Activated naive CD4-positive, alpha-beta T cell treated with anti-CD3 and anti-CD28 coated beads, Interleukin-2, amount 50 U/mL, for 72 hours (primary cell): ENCODE data around the gene LRBA. TPM values are rescaled to one million over a fixed set of nuclear protein-coding genes. Genes with fewer than 3 reads are reported as not detected.
A peak's percentile ranks its signal among the peaks of the same experiment; 100 is the strongest.
"Not testable (repeated sequence)": the region's sequence is repeated elsewhere in the genome, so short reads cannot be mapped to it uniquely, and the experiment has no call there.

Experiments used
- ATAC-seq, 2 donors: fragments of 150-1000 bp; cut with Tn5 transposase; 2 replicates each; pipeline ENCODE4 v1.10.0; 2021; ENCODE audit warnings: mild to moderate bottlenecking in 2 of 2, moderate library complexity in 2 of 2
- DNase-seq, 2 donors: peaks; one replicate each; pipeline ENCODE4 v3.0.0; 2021 to 2022; ENCODE audit warnings: low spot score in 2 of 2
- H3K27ac Mint-ChIP-seq, 2 donors: one replicate each; pipeline ENCODE4 v1.8.0; 2022; ENCODE audit warnings: mild to moderate bottlenecking in 2 of 2, mixed read lengths in 2 of 2
- H3K36me3 Mint-ChIP-seq, 2 donors: one replicate each; pipeline ENCODE4 v1.8.0; 2022; ENCODE audit warnings: mixed read lengths in 2 of 2
- H3K9me3 Mint-ChIP-seq, 2 donors: one replicate each; pipeline ENCODE4 v1.8.0; 2022; ENCODE audit warnings: mixed read lengths in 2 of 2
- total RNA-seq, 2 donors: library from RNA; stranded (reverse); gene quantifications; one replicate each; pipeline ENCODE4 v1.2.3, GENCODE V29; 2022

The LRBA gene
- total RNA-seq, 2 donors from 2014 or later, result 72.0 to 77.9 TPM

DNA sequence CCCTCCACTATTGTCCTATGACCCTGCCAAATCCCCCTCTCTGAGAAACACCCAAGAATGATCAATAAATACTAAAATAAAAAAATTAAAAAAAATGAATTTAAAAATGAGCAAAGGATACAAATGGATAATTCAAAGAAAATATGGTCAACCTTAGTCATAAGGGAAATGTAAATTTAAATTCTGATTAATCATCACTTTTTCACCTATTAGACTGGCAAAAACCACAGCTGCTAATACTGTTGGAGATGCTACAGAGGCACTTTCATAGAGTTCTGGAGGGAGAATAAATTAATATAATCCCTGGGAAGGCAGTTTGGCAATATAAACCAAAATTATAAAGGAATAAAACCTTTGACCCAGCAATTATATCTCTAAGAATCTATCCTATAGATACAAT, 50.3 kb downstream of the LRBA start:
- Mint-ChIP-seq H3K9me3 (peaks cover 0 to 12% of the 10 kb centered on the region in 2 donors), H3K27ac (no peak overlapping the region), H3K36me3 (peaks cover 0 to 14% of the 10 kb centered on the region in 2 donors)
- no peak for ATAC-seq
- no peak for DNase-seq

DNA sequence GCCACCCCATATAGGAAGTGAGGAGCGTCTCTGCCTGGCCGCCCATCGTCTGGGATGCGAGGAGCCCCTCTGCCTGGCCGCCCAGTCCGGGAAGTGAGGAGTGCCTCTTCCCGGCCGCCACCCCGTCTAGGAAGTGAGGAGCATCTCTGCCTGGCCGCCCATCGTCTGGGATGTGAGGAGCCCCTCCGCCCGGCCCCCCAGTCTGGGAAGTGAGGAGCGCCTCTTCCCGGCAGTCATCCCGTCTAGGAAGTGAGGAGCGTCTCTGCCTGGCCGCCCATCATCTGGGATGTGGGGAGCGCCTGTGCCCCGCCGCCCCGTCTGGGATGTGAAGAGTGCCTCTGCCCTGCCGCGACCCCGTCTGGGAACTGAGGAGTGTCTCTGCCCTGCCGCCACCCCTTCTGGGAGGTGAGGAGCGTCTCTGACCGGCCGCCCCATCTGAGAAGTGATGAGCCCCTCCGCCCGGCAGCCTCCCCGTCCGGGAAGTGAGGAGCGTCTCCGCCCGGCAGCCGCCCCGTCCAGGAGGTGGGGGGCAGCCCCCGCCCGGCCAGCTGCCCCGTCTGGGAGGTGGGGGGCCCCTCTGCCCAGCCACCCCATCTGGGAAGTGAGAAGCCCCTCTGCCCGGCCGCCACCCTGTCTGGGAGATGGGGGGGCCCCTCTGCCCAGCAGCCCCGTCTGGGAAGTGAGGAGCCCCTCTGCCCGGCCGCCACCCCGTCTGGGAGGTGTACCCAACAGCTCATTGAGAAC, 51.3 kb downstream of the LRBA start:
- H3K27ac Mint-ChIP-seq, result peak overlapping the region in 1 of 2 donors; percentile 69
- peaks cover 5 to 18% of the 10 kb centered on the region in 2 donors for H3K36me3 Mint-ChIP-seq
- peaks cover 4 to 15% of the 10 kb centered on the region in 2 donors for H3K9me3 Mint-ChIP-seq
- not testable (repeated sequence) for DNase-seq, ATAC-seq

DNA sequence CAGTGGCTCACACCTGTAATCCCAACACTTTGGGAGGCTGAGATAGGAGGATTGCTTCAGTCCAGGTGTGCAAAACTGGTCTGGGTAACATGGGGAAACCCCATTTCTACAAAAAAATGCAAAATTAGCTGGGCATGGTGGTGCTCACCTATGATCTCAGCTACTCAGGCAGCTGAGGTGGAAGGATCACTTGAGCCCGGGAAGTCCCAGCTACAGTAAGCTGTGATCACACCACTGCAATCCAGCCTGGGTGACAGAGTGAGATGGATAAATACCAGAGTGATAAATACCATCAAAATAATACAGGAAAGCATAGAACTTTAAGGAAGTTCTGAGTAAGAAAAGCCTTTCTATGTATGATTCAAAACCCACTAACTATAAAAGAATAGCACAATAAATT, 52.8 kb downstream of the LRBA start:
- Mint-ChIP-seq H3K27ac (peak overlapping the region in 1 of 2 donors; percentile 14), H3K9me3 (peaks cover 8 to 15% of the 10 kb centered on the region in 2 donors), H3K36me3 (peaks cover 20 to 25% of the 10 kb centered on the region in 2 donors)
- no peak for DNase-seq
- peak; percentile 81 to 98 for ATAC-seq

DNA sequence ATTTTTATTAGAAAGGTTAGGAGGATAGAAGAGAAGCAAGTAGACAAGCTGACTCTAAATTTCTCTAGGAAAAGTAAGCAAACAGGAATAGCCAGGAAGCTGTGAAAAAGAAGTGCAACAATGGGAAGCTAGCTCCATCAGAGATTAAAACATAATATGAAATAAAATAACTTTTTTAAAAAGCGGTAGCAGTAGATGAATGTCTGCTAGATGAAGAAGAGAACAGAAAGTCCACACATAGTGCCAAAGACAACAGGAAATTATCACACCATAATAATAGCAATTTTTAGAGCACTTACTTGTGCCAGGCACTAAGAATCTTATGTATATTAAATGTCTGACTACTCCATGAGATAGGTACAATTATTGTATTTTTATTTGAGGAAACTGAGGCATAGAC, 53.5 kb downstream of the LRBA start:
- Mint-ChIP-seq H3K9me3 (peaks cover 8 to 12% of the 10 kb centered on the region in 2 donors), H3K27ac (no peak overlapping the region), H3K36me3 (peaks cover 22 to 26% of the 10 kb centered on the region in 2 donors)
- DNase-seq (no peak), ATAC-seq (no peak)

DNA sequence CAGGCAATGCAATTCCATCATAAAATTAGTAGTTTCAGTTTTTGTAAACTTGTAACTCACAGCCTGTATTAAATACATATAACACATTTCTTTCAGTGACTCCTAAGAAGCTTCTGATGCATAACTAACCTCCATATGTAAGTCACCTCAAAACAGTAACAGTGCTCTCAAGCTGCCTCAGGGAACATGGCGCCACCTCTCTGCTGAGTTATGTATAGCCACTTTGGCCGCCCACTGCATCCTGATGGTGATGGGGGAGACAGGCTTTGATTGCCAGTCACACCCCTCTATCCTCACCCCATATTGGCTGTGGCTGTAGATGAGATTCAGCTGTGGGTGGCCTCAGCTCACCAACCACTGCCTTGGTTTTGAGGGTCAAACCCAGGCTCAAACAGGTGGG, 54.3 kb downstream of the LRBA start:
- H3K9me3 Mint-ChIP-seq, result peaks cover 8 to 10% of the 10 kb centered on the region in 2 donors
- no peak overlapping the region for H3K27ac Mint-ChIP-seq
- peaks cover 28 to 29% of the 10 kb centered on the region in 2 donors for H3K36me3 Mint-ChIP-seq
- peak; percentile 29 to 71 for ATAC-seq
- no peak for DNase-seq

DNA sequence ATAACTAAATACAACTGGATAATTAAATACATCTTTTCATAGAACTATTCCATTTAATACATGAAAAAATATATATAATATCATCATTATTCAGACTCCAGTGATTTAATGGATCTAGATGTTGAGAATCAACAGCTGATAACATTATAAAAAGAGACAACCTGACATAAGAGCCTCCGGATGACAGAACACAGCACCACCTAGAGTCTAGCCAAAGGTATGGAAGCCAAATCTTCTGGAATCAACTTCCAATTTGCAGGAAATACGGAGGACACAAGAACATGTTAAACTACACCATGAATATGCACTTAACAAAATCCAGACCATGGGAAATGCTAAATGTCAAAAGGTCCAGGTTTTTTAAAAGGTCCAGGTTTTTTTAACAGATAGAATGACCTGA, 55.0 kb downstream of the LRBA start:
- Mint-ChIP-seq H3K9me3 (peaks cover 6 to 8% of the 10 kb centered on the region in 2 donors), H3K36me3 (peaks cover 26 to 29% of the 10 kb centered on the region in 2 donors), H3K27ac (no peak overlapping the region)
- ATAC-seq, result no peak
- no peak for DNase-seq

DNA sequence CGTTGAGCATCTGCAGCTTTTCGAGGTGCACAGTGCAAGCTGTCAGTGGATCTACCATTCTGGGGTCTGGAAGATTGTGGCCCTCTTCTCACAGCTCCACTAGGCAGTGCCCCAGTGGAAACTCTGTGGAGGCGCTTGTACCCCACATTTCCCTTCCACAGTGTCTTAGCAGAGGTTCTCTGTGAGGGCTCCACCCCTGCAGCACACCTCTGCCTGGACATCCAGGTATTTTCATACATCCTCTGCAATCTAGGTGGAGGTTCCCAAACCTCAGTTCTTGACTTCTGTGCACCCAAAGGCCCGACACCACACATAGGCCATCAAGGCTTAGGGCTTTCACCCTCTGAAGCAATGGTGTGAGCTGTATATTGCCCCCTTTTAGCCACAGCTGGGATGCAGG, 57.1 kb downstream of the LRBA start:
- peak overlapping the region in 1 of 2 donors; percentile 34 for H3K27ac Mint-ChIP-seq
- H3K36me3 Mint-ChIP-seq, result peaks cover 30 to 33% of the 10 kb centered on the region in 2 donors
- not testable (repeated sequence) for ATAC-seq, H3K9me3 Mint-ChIP-seq, DNase-seq

DNA sequence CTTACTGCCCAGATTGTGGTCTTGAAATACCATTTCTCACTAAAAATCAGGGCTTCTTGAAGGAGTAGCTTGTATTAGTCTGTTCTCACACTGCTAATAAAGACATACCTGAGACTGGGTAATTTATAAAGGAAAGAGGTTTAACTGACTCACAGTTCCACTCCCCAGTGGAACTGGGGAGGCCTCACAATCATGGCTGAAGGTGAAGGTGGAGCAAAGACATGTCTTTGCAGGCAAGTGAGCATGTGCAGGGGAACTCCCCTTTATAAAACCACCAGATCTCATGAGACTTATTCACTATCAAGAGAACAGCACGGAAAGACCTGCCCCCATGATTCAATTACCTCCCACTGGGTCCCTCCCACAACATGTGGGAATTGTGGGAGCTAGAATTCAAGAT, 58.0 kb downstream of the LRBA start:
- H3K36me3 Mint-ChIP-seq, result peaks cover 30 to 33% of the 10 kb centered on the region in 2 donors
- not testable (repeated sequence) for H3K9me3 Mint-ChIP-seq, DNase-seq
- ATAC-seq, result peak in 1 of 2 donors; percentile 79
- H3K27ac Mint-ChIP-seq, result peak overlapping the region in 1 of 2 donors; percentile 34

DNA sequence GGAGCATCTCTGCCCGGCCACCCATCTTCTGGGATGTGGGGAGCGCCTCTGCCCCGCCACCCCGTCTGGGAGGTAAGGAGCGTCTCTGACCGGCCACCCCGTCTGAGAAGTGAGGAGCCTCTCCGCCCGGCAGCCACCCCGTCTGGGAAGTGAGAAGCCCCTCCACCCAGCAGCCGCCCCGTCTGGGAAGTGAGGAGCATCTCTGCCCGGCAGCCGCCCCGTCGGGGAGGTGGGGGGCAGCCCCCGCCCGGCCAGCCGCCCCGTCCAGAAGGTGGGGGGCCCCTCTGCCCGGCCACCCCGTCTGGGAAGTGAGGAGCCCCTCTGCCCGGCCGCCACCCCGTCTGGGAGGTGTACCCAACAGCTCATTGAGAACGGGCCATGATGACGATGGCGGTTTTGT, 61.2 kb downstream of the LRBA start:
- ATAC-seq, result not testable (repeated sequence)

DNA sequence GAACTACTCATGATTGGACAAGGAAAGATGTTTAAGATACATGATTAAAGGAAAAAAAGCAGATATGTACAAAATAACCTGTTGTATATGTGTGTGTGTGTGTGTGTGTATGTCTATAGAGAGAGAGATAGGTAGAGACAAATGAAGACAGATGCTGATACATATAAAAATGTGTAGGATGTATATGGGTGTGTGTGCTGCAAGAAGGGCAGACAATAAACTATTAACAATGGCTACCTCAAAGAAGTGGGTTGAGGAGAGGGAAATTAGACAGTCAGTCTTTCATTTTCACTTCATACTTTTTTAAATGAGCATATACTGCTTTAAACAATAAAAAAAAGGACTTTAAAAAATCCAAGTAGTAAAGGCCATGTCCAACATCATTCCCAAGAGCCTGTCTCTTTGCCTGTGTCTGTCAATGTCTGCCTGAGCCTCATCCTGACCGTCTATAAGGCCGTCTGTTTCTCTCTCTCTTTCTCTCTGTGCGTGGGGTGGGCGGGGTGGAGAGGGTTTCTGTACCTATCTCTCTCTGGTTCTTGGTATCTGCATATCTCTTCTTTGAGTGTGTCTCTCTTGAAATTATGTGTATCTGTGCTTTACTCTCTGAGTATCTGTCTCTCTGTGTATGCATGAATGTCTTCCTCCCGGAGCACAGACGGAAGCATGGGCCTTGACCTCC, 62.8 kb downstream of the LRBA start:
- peak in 1 of 2 donors; percentile 30 for ATAC-seq
- Mint-ChIP-seq H3K9me3 (no peaks in the 10 kb centered on the region), H3K27ac (no peak overlapping the region), H3K36me3 (peaks cover 13 to 16% of the 10 kb centered on the region in 2 donors)
- DNase-seq, result no peak

More for the DNA sequence above, 61.2 kb downstream of the LRBA start:
- not testable (repeated sequence) for DNase-seq, H3K9me3 Mint-ChIP-seq, H3K27ac Mint-ChIP-seq
- peaks cover 27 to 29% of the 10 kb centered on the region in 2 donors for H3K36me3 Mint-ChIP-seq

DNA sequence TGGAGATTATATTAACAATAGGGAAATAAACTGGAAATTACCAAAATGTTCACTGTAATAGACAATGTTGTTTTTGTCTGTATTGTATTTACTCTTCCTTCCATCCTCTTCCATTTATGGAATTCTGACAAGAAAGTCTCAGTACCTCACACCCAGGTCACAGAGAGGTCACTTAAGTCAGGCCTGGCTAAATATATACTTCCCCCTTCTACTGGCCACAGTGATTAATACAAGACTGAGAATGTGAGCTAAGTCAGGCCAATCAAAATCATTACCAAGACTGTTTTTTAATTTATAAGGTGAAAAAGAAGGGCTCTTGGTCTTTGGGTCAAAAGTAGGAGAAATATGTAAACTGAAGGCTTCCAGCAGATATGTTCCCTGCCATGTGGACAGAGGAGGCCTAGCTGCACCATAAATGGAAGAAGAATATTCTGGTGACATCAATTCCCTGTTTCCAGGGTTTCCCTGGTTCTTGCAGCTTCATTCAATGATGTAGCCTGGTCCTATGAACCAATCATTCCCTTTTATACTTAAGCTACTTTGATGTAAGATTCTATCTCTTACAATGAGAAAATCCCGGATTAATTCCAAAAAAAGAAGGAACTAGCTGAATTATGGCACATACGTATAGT, 64.3 kb downstream of the LRBA start:
- H3K36me3 Mint-ChIP-seq, result peaks cover 5 to 6% of the 10 kb centered on the region in 2 donors
- no peak for ATAC-seq
- H3K27ac Mint-ChIP-seq, result no peak overlapping the region
- H3K9me3 Mint-ChIP-seq, result no peaks in the 10 kb centered on the region
- DNase-seq, result no peak

DNA sequence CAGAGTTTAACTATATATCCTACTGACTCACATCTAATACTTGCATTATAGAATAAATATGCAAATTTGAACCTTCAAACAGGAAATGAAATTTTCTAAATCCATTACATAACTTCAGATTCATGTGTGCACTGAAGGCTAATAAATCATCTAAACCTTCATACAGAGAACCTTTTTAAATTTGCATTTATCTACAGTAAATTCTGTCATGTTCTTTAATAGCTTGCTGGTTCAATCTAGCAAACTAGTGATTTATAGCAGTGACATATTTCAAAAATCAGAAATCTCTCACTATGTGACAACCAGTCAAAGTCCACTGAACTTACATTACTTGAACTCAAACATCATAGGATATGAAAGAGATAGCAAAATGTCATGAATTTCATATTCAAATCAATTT, 65.1 kb downstream of the LRBA start:
- H3K36me3 Mint-ChIP-seq, result peaks cover 2% of the 10 kb centered on the region in 2 donors
- H3K9me3 Mint-ChIP-seq, result no peaks in the 10 kb centered on the region
- DNase-seq, result no peak
- no peak for ATAC-seq
- no peak overlapping the region for H3K27ac Mint-ChIP-seq

DNA sequence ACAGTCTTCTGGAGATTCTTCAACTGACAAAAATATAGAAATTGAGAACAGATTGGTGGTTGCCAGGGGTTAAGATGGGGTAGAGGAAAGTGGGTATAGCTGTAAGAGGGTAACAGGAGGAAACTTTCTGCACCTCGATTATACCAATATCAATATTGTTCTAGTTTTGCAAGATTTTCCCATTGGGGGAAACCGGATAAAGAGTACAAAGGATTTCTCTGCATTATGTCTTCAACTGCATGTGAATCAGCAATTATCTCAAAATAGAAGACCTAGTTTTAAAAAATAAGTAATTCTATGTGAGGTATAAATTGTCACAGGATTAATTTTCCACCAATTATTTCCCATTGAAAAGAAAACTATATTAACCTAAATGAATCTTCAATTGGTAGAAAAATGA, 65.7 kb downstream of the LRBA start:
- no peaks in the 10 kb centered on the region for H3K9me3 Mint-ChIP-seq
- ATAC-seq (no peak), DNase-seq (no peak)
- no peak overlapping the region for H3K27ac Mint-ChIP-seq
- no peaks in the 10 kb centered on the region for H3K36me3 Mint-ChIP-seq

DNA sequence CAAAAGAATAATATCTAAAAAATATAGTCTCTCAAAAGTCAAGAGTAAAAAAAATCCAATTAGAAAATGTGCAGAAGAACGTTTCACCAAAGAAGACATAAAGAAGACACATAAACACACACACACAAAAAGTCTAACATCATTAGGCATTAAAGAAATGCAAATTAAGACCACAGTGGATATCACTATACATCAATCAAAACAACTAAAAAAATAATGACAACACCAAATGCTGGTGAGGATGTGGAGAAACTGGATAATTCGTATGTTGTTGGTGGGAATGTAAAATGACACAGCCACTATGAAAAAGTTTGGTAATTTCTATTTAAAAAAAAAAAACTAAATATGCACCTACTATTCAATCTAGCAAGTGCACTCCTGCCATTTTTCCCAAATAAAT, 66.4 kb downstream of the LRBA start:
- DNase-seq (no peak), ATAC-seq (no peak)
- Mint-ChIP-seq H3K27ac (no peak overlapping the region), H3K9me3 (no peaks in the 10 kb centered on the region), H3K36me3 (no peaks in the 10 kb centered on the region)

DNA sequence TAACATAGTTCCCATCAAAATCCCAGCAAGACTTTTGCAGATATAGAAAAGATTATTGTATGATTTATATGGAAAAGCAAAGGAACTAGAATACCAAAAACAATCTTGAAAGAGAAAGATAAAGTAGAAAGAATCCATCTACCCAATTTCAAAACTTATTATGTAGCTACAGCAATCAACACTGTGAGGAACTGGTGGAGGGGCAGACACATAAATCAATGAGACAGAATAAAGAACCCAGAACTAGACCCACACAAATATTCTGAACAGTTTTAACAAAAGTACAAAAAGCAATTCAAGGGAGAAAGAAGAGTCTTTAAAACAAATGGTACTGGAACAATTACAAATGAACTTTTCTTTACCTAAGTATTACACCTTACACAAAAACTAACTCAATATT, 67.0 kb downstream of the LRBA start:
- no peaks in the 10 kb centered on the region for H3K36me3 Mint-ChIP-seq
- no peak overlapping the region for H3K27ac Mint-ChIP-seq
- DNase-seq, result no peak
- no peaks in the 10 kb centered on the region for H3K9me3 Mint-ChIP-seq
- no peak for ATAC-seq

DNA sequence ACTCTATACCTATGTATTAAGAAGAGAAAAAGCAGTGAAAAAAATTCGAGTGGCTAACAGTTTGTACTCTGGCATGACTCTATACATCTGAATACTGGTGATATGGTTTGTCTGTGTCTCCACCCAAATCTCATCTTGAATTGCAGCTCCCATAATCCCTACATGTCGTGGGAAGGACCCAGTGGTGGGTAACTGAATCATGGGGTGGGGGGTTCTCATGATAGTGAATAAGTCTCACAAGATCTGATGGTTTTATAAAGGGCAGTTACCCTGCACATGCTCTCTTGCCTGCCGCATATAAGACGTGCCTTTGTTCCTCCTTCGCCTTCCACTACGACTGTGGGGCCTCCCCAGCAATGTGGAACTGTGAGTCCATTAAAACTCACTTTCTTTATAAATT, 70.4 kb downstream of the LRBA start:
- H3K27ac Mint-ChIP-seq, result no peak overlapping the region
- no peak for ATAC-seq
- no peak for DNase-seq
- no peaks in the 10 kb centered on the region for H3K9me3 Mint-ChIP-seq
- peaks cover 0 to 6% of the 10 kb centered on the region in 2 donors for H3K36me3 Mint-ChIP-seq

DNA sequence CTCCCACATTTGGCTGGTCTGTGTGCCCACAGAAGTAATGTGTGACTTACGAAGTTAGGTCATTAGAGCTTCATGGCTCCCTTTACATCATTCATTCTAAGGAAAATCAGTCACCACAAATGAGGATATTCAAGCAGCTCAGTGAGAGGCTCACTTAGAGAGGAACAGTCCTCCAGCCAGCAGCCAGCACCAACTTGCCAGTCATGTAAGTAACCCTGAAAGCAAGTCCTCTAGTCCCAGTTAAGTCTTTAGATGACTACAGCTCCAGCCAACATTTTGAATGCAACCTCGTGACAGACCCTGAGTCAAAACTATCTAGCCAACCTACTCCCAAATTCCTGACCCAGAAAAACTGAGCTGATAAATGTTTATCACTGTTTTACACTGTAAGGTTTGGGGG, 71.3 kb downstream of the LRBA start:
- H3K36me3 Mint-ChIP-seq, result peaks cover 0 to 6% of the 10 kb centered on the region in 2 donors
- no peak overlapping the region for H3K27ac Mint-ChIP-seq
- ATAC-seq, result peak; percentile 70 to 78
- DNase-seq, result no peak
- H3K9me3 Mint-ChIP-seq, result no peaks in the 10 kb centered on the region
